HepG2 (cell line): ENCODE measurements around the gene VWCE. TPM values are rescaled to one million over a fixed set of nuclear protein-coding genes. Genes with fewer than 3 reads are reported as not detected.
A peak's percentile ranks its signal among the peaks of the same experiment; 100 is the strongest.

Experiments used
- ARNT ChIP-seq: fragments of 450-650 bp; IDR thresholded peaks from 2 replicates; pipeline ENCODE4 v1.6.1; 2017
- EEA1 ChIP-seq: sonication (generic); formaldehyde crosslinking; IDR thresholded peaks from 2 replicates; pipeline ENCODE4 v1.5.1; 2020; ENCODE audit warnings: mild to moderate bottlenecking, missing genetic modification reagents, borderline replicate concordance
- EP300 ChIP-seq, 3 experiments: sonication (generic) in 1 of 3; formaldehyde crosslinking in 1 of 3; IDR thresholded peaks; 2 replicates each; pipeline versions ENCODE4 v1.5.1 to v1.6.1; 2011 to 2020; ENCODE audit warnings: low read depth in 2 of 3, low read length in 2 of 3, borderline replicate concordance in 1 of 3, improper control_type of control experiment in 1 of 3, mild to moderate bottlenecking in 1 of 3, missing genetic modification reagents in 1 of 3, moderate library complexity in 1 of 3
- GABPB1 ChIP-seq: IDR thresholded peaks from 2 replicates; pipeline ENCODE4 v1.6.1; 2016; ENCODE audit warnings: mild to moderate bottlenecking, missing genetic modification reagents, moderate library complexity, missing compliant biosample characterization
- KAT8 ChIP-seq: IDR thresholded peaks from 2 replicates; pipeline ENCODE4 v1.6.1; 2016; ENCODE audit warnings: missing genetic modification reagents, missing compliant biosample characterization
- MEIS1 ChIP-seq: sonication (generic); formaldehyde crosslinking; IDR thresholded peaks from 2 replicates; pipeline ENCODE4 v1.9.0; 2021; ENCODE audit warnings: mild to moderate bottlenecking, missing genetic modification reagents, moderate library complexity, borderline replicate concordance
- NR3C1 ChIP-seq: sonication (generic); formaldehyde crosslinking; IDR thresholded peaks from 2 replicates; pipeline ENCODE4 v1.4.0; 2020; ENCODE audit warnings: missing genetic modification reagents
- PHF20 ChIP-seq: sonication (generic); formaldehyde crosslinking; IDR thresholded peaks from 2 replicates; pipeline ENCODE4 v1.5.0; 2020; ENCODE audit warnings: mild to moderate bottlenecking, missing genetic modification reagents
- PTBP1 ChIP-seq: fragments of 200-400 bp; formaldehyde crosslinking; IDR thresholded peaks from 2 replicates; pipeline ENCODE4 v1.6.1; 2018; ENCODE audit warnings: low read length, low read depth; ENCODE audit not compliant: poor library complexity, severe bottlenecking
- RCOR2 ChIP-seq: IDR thresholded peaks from 2 replicates; pipeline ENCODE4 v1.6.1; 2016; ENCODE audit warnings: missing biosample characterization, missing genetic modification reagents
- SP5 ChIP-seq: IDR thresholded peaks from 2 replicates; pipeline ENCODE4 v1.6.1; 2016; ENCODE audit warnings: low read depth, borderline replicate concordance
- TCF7 ChIP-seq: sonication (generic); IDR thresholded peaks from 2 replicates; pipeline ENCODE4 v1.6.1; 2016; ENCODE audit warnings: antibody characterized with exemption, low read depth
- ZFY ChIP-seq: sonication (generic); formaldehyde crosslinking; IDR thresholded peaks from 2 replicates; pipeline ENCODE4 v1.4.0; 2020; ENCODE audit warnings: missing genetic modification reagents
- ZNF251 ChIP-seq: sonication (generic); formaldehyde crosslinking; IDR thresholded peaks from 2 replicates; pipeline ENCODE4 v1.9.0; 2021; ENCODE audit warnings: mild to moderate bottlenecking, missing genetic modification reagents
- ZNF337 ChIP-seq: sonication (generic); formaldehyde crosslinking; IDR thresholded peaks from 2 replicates; pipeline ENCODE4 v1.5.1; 2020; ENCODE audit warnings: missing genetic modification reagents, low read depth, mild to moderate bottlenecking, borderline replicate concordance
- ZNF510 ChIP-seq: sonication (generic); formaldehyde crosslinking; IDR thresholded peaks from 2 replicates; pipeline ENCODE4 v1.4.0; 2020; ENCODE audit warnings: low read depth, mild to moderate bottlenecking, missing genetic modification reagents
- ZNF563 ChIP-seq: sonication (generic); formaldehyde crosslinking; IDR thresholded peaks from 2 replicates; pipeline ENCODE4 v1.8.0; 2022; ENCODE audit warnings: mild to moderate bottlenecking, moderate library complexity, missing genetic modification reagents
- ZNF761 ChIP-seq: sonication (generic); formaldehyde crosslinking; conservative IDR thresholded peaks from 2 replicates; pipeline ENCODE4 v1.4.0; 2020; ENCODE audit warnings: mild to moderate bottlenecking, missing genetic modification reagents
- polyA plus RNA-seq, 8 experiments: library from polyadenylated mRNA; depleted of rRNA in 3 of 8; stranded (reverse) in 7 of 8; unstranded in 1 of 8; fragments of >200 nt; fragmentation: Illumina TruSeq in 4 of 8; extraction: Trizol in 4 of 8; gene quantifications; 2 replicates each; pipeline versions ENCODE4 v1.2.1 to v1.2.3, GENCODE V29; 2011 to 2016; ENCODE audit warnings: low read depth in 4 of 8, missing spikeins in 1 of 8, mixed read lengths in 1 of 8; ENCODE audit not compliant: insufficient read depth in 1 of 8
- total RNA-seq, 5 experiments: library from RNA; depleted of rRNA; stranded (reverse); fragments of >200 nt; fragmentation: Illumina TruSeq; extraction: Trizol; gene quantifications; 2 replicates each; pipeline ENCODE4 v1.2.3, GENCODE V29; 2016; ENCODE audit warnings: low read depth in 1 of 5
- TF ChIP-seq, protein P1 (sequence below): sonication (generic); formaldehyde crosslinking; IDR thresholded peaks from 2 replicates; pipeline ENCODE4 v1.5.0; 2020; ENCODE audit warnings: mild to moderate bottlenecking, missing genetic modification reagents
- TF ChIP-seq, protein P2 (sequence below): IDR thresholded peaks from 2 replicates; pipeline ENCODE4 v1.6.1; 2018; ENCODE audit warnings: missing genetic modification reagents
- TF ChIP-seq, protein P3 (sequence below): IDR thresholded peaks from 2 replicates; pipeline ENCODE4 v1.6.1; 2016
- TF ChIP-seq, protein P4 (sequence below): sonication (generic); formaldehyde crosslinking; IDR thresholded peaks from 2 replicates; pipeline ENCODE4 v1.5.1; 2020; ENCODE audit warnings: mild to moderate bottlenecking, moderate library complexity, missing genetic modification reagents
- TF ChIP-seq, protein P5 (sequence below): sonication (generic); formaldehyde crosslinking; IDR thresholded peaks from 2 replicates; pipeline ENCODE4 v1.4.0; 2020; ENCODE audit warnings: missing genetic modification reagents

The VWCE gene
- total and polyA plus RNA-seq, 2 of the 13 experiments (the other 11 are each of a cell fraction or from before 2014, with no cell fraction given) = 27.6 to 58.3 TPM

DNA sequence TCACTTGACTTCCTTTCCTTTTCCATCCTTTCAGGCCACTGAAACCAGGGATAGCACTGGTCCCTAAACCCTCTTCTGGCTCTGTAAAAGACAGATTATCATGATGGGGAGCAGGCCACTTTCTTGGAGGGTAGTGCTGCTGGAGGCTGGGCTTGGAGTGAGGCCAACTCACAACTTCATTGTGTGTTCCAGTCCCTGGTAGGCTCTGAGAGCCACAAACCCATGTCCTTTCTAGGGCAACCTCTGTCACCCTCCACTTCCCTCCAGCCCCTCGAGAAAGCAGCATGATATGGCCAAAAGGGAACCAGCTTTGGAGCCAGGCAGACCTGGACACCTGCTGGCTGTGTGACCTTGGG is 40.2 kb upstream of the VWCE start (continued):
- TF ChIP-seq, protein P1, sequence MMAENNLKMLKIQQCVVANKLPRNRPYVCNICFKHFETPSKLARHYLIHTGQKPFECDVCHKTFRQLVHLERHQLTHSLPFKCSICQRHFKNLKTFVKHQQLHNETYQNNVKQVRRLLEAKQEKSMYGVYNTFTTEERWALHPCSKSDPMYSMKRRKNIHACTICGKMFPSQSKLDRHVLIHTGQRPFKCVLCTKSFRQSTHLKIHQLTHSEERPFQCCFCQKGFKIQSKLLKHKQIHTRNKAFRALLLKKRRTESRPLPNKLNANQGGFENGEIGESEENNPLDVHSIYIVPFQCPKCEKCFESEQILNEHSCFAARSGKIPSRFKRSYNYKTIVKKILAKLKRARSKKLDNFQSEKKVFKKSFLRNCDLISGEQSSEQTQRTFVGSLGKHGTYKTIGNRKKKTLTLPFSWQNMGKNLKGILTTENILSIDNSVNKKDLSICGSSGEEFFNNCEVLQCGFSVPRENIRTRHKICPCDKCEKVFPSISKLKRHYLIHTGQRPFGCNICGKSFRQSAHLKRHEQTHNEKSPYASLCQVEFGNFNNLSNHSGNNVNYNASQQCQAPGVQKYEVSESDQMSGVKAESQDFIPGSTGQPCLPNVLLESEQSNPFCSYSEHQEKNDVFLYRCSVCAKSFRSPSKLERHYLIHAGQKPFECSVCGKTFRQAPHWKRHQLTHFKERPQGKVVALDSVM (CRISPR knock-in tag) = no peak
- TF ChIP-seq ZNF761 (CRISPR knock-in tag) (no peak), ZNF251 (CRISPR knock-in tag) (no peak), SP5 (CRISPR knock-in tag) (no peak), ZFY (0 out of 2 replicates have a peak, but pooled peaks have one; percentile 10), EEA1 (CRISPR knock-in tag) (no peak), TCF7 (no peak), EP300 (IDR thresholded peaks at IDR 0.05; ENCODE audit: low read depth in 2 of 2, low read length in 2 of 2) (no peak), EP300 (CRISPR knock-in tag; IDR thresholded peaks at IDR 0.05; ENCODE audit: borderline replicate concordance) (0 out of 2 replicates have a peak, but pooled peaks have one; percentile 27), PTBP1 (no peak), ZNF337 (no peak), KAT8 (CRISPR knock-in tag) (no peak), PHF20 (CRISPR knock-in tag) (peak; percentile 48; the same call in 1 of the 2 replicates), RCOR2 (CRISPR knock-in tag) (no peak), MEIS1 (CRISPR knock-in tag) (0 out of 2 replicates have a peak, but pooled peaks have one; percentile 34), GABPB1 (CRISPR knock-in tag) (no peak), ZNF510 (CRISPR knock-in tag) (no peak), ZNF563 (no peak), ARNT (no peak), NR3C1 (CRISPR knock-in tag) (no peak)
- TF ChIP-seq, protein P2, sequence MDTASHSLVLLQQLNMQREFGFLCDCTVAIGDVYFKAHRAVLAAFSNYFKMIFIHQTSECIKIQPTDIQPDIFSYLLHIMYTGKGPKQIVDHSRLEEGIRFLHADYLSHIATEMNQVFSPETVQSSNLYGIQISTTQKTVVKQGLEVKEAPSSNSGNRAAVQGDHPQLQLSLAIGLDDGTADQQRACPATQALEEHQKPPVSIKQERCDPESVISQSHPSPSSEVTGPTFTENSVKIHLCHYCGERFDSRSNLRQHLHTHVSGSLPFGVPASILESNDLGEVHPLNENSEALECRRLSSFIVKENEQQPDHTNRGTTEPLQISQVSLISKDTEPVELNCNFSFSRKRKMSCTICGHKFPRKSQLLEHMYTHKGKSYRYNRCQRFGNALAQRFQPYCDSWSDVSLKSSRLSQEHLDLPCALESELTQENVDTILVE (CRISPR knock-in tag) = no peak
- TF ChIP-seq, protein P3, sequence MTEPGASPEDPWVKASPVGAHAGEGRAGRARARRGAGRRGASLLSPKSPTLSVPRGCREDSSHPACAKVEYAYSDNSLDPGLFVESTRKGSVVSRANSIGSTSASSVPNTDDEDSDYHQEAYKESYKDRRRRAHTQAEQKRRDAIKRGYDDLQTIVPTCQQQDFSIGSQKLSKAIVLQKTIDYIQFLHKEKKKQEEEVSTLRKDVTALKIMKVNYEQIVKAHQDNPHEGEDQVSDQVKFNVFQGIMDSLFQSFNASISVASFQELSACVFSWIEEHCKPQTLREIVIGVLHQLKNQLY = no peak
- TF ChIP-seq, protein P4, sequence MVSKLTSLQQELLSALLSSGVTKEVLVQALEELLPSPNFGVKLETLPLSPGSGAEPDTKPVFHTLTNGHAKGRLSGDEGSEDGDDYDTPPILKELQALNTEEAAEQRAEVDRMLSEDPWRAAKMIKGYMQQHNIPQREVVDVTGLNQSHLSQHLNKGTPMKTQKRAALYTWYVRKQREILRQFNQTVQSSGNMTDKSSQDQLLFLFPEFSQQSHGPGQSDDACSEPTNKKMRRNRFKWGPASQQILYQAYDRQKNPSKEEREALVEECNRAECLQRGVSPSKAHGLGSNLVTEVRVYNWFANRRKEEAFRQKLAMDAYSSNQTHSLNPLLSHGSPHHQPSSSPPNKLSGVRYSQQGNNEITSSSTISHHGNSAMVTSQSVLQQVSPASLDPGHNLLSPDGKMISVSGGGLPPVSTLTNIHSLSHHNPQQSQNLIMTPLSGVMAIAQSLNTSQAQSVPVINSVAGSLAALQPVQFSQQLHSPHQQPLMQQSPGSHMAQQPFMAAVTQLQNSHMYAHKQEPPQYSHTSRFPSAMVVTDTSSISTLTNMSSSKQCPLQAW = no peak
- TF ChIP-seq, protein P5, sequence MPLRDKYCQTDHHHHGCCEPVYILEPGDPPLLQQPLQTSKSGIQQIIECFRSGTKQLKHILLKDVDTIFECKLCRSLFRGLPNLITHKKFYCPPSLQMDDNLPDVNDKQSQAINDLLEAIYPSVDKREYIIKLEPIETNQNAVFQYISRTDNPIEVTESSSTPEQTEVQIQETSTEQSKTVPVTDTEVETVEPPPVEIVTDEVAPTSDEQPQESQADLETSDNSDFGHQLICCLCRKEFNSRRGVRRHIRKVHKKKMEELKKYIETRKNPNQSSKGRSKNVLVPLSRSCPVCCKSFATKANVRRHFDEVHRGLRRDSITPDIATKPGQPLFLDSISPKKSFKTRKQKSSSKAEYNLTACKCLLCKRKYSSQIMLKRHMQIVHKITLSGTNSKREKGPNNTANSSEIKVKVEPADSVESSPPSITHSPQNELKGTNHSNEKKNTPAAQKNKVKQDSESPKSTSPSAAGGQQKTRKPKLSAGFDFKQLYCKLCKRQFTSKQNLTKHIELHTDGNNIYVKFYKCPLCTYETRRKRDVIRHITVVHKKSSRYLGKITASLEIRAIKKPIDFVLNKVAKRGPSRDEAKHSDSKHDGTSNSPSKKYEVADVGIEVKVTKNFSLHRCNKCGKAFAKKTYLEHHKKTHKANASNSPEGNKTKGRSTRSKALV (CRISPR knock-in tag) = peak; percentile 50; the same call in 1 of the 2 replicates
